Motor neuron (in vitro differentiated cells): ENCODE data around the gene SEH1L. TPM values are rescaled to one million over a fixed set of nuclear protein-coding genes. Genes with fewer than 3 reads are reported as not detected.
A peak's percentile ranks its signal among the peaks of the same experiment; 100 is the strongest.

Experiments used
- ATAC-seq, 8 experiments: fragments of 200-7000 bp; cut with Tn5 transposase; replicated peaks in 6 of 8; 2 replicates each; pipeline ENCODE4 v1.8.0; 2021; ENCODE audit warnings: mild to moderate bottlenecking in 8 of 8, moderate library complexity in 8 of 8
- H3K27ac ChIP-seq, 2 donors: fragments of 250-450 bp; sonication (Bioruptor Pico); 2 replicates each; pipeline ENCODE4 v1.9.0; 2021; ENCODE audit warnings: antibody characterized with exemption in 2 of 2, mild to moderate bottlenecking in 2 of 2, moderate library complexity in 1 of 2
- H3K4me1 ChIP-seq, 2 donors: fragments of 250-450 bp; sonication (Bioruptor Pico); replicated peaks in 1 of 2; 2 replicates each; pipeline ENCODE4 v1.6.1; 2021; ENCODE audit warnings: antibody characterized with exemption in 2 of 2, mild to moderate bottlenecking in 2 of 2, moderate library complexity in 1 of 2
- H3K4me3 ChIP-seq, 5 donors: fragments of 250-450 bp; sonication (Bioruptor Pico); 2 replicates each; pipeline ENCODE4 v1.9.0; 2021; ENCODE audit warnings: antibody characterized with exemption in 5 of 5, mild to moderate bottlenecking in 5 of 5, moderate library complexity in 4 of 5
- WGBS, 10 experiments: fragments of 450-650 bp; shearing (Covaris generic); methylation state at CpG; one replicate each; pipeline ENCODE4 v1.0.0; 2022; 5-methylcytosine and 5-hydroxymethylcytosine counted together
- in situ Hi-C, 9 experiments: fragments of 400-800 bp; cut with MboI; loops; one replicate each; pipeline ENCODE4 v1.15.0; 2021; ENCODE audit warnings: low sequenced_read_pairs in 9 of 9, low pct_unique_long_range_greater_than_20kb in 2 of 9; ENCODE audit not compliant: unreplicated experiment in 9 of 9
- total RNA-seq, 8 experiments: library from RNA; unstranded; fragments of 300-600 nt; gene quantifications; 2 replicates each; pipeline versions ENCODE4 v1.2.3 to v1.2.4, GENCODE V29; 2022

SEH1L gene
- total RNA-seq, 8 experiments from 2014 or later: 11.9 to 51.6 (median 22.5) TPM

DNA sequence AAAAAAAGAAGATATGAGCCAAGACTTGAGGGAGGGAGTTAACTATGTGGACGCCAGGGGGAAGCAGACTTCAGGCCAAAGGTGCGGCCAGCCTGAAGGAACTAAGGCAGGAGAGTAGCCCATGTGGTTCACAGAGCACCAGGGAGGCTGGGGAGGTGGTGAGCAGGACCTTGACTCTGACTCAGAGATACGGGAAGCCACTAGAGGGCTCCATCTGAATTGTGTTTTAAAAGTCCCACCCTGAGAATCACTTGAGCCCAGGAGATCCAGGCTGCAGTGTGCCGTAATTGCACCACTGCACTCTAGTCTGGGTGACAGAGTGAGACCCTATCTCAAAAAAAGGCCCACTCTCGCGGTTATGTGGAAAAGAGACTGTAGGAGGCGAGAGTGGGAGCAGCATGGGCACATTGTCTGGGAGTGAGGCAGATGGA, 55.7 kb downstream of the SEH1L start:
- 40 to 100% (median 80%) methylated on average over 1 to 6 of the region's 7 CpGs; no CpG with 5 or more reads in 1 of the 10 experiments for WGBS, 10 experiments
- Histone ChIP-seq H3K4me1 (no peaks in the 10 kb centered on the region), H3K27ac (no peak overlapping the region), H3K4me3 (no peak overlapping the region)
- peak in 4 of 8 experiments; percentile 28 to 100 (median 99) for ATAC-seq
- in situ Hi-C loops: no loop called here

DNA sequence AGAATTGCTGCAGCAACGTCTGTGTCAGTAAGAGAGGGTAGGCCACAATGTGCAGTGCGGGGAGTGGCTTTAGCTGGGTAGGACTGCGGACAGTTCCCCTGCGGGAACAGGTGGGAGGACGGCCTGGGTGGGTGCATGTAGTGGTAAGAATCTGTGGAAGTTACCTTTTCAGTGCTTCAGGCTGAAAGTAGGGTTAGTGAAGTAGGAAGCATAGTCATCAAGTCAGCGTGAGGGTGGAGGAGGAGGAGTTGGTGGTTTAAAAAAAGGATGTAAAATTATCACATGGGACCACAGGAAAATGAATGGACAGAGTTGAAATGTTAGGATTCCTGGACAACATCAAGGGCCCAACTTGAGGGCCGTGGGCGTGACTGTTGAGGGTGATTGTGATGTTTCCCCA, 56.6 kb downstream of the SEH1L start:
- Histone ChIP-seq H3K27ac (no peak overlapping the region), H3K4me1 (no peaks in the 10 kb centered on the region), H3K4me3 (no peak overlapping the region)
- 73 to 100% (median 94%) methylated on average over 1 to 7 of the region's 8 CpGs; no CpG with 5 or more reads in 1 of the 10 experiments for WGBS, 10 experiments
- in situ Hi-C loops: no loop called here
- no peak for ATAC-seq

DNA sequence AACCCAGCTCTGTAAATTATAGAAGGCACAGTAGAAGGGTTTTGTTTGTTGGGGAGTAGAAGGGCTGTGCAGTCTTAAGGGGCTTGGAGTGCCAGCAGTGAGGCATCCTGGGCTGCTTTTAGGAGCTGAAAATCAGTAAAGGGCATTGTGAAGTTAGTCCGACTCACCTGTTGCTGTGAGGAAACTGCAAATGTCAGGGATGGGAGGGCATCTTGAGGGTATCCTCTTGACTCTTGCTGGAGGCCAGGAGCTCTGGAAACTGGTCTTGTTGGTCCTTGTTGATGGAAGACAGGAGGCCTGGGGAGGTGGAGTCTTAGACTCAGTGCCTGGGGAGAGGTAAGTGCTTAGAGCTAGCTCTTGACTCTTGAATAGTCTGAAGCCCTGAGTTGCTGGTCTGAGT, 57.5 kb downstream of the SEH1L start:
- in situ Hi-C loops: no loop called here
- Histone ChIP-seq H3K4me1 (no peaks in the 10 kb centered on the region), H3K4me3 (no peak overlapping the region), H3K27ac (no peak overlapping the region)
- no peak for ATAC-seq
- 100% methylated on average over 1 of the region's 1 CpG; no CpG with 5 or more reads in 8 of the 10 experiments for WGBS, 10 experiments

DNA sequence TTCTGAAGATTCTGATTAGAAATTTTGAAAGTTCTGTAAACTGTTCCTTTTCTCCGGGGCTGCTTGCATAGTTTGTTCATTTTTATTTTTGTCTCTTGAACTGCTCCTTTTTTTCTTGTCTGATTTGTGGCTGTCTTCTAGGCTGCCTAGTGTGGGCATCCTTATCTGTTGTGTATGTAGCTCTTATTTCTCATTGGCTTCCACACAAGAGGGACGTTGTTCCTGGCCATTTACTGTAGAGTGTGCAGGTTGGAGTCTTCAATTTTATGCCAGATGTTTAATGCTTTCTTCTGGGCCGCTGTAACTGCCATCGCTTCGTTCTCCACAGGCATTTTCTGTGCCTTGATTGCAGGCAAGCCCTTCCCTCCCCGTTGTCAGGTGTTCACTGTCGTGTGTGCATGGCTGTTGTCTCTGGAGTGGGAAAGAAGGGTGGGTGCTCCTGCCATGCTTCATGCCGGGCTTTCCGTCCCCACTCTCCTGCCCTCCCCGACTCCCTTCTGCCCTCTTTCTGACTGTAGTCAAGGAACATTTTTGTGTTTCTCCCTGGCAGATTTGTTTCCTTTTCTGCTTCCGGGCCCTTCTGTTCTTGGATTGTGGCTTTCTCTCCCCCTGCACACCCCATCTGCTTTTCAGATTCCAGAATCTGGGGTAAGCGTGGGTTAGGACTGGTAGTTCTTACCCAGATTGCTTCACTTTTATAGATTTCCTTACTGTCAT, 58.9 kb downstream of the SEH1L start:
- no peak overlapping the region for H3K27ac ChIP-seq
- in situ Hi-C loops: no loop called here
- no peaks in the 10 kb centered on the region for H3K4me1 ChIP-seq
- H3K4me3 ChIP-seq: no peak overlapping the region
- 40 to 97% (median 87%) methylated on average over 3 to 10 of the region's 12 CpGs for WGBS, 10 experiments
- ATAC-seq: no peak

DNA sequence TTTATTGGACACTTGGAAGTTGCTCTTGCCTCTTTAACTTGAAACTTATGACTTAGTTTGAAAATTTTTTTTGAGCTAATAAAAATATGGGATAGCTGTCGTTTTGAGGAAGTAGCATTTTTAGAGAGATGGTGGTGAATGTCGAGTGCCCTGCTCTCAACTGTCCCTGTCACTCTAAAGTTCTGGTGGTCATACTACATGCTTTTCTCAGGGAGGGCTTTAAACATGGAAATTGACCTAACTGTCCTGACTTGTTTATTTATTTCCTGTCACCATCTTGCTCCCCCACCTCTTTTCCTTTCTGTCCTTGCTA, 59.4 kb downstream of the SEH1L start:
- in situ Hi-C loops: no loop called here
- no peak overlapping the region for H3K27ac ChIP-seq
- H3K4me1 ChIP-seq: no peaks in the 10 kb centered on the region
- no peak overlapping the region for H3K4me3 ChIP-seq
- ATAC-seq: no peak
- WGBS, 10 experiments: 0 to 90% (median 56%) methylated on average over 1 to 2 of the region's 2 CpGs; no CpG with 5 or more reads in 1 of the 10 experiments

DNA sequence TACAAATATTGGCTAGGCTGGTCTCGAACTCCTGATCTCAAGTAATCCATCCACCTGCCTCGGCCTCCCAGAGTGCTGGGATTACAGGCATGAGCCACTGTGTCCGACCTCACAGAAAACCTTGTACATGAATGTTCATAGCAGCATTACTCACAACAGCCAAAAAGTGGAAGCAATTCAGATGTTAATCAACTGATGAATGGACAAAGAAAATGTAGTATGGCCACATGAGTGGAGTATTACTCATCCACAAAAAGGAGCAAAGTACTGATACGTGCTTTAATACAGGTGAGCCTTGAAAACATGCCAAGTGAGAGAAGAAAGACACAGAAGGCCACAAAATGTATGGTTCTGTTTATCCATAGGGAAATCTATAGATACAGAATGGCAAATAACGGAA, 63.9 kb downstream of the SEH1L start:
- no peak overlapping the region for H3K4me3 ChIP-seq
- no peak overlapping the region for H3K27ac ChIP-seq
- no peaks in the 10 kb centered on the region for H3K4me1 ChIP-seq
- 67 to 100% (median 100%) methylated on average over 1 to 5 of the region's 5 CpGs for WGBS, 10 experiments
- in situ Hi-C loops: no loop called here
- ATAC-seq: no peak

DNA sequence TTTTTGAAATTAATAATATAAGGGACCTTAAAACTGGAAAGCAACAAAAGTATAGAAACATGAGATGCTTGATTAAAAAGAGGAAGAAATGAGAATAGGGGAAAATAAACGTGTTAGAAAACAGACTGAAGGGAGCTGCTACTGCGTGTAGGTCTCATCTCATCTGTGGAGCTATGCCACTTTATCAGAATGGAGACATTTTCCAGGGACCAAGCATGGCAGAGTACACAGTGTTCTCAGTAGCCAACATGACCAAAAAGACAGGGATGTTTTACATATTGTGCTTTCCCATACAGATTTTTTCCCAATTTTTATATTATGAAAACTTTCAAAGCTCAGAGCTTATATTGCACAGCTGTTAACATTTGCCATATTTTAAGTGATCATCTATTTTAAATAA, 66.4 kb downstream of the SEH1L start:
- no peak for ATAC-seq
- Histone ChIP-seq H3K4me1 (no peaks in the 10 kb centered on the region), H3K27ac (no peak overlapping the region), H3K4me3 (no peak overlapping the region)
- in situ Hi-C loops: no loop called here
- WGBS, 10 experiments: 50 to 100% (median 89%) methylated on average over 1 to 2 of the region's 2 CpGs; no CpG with 5 or more reads in 2 of the 10 experiments

DNA sequence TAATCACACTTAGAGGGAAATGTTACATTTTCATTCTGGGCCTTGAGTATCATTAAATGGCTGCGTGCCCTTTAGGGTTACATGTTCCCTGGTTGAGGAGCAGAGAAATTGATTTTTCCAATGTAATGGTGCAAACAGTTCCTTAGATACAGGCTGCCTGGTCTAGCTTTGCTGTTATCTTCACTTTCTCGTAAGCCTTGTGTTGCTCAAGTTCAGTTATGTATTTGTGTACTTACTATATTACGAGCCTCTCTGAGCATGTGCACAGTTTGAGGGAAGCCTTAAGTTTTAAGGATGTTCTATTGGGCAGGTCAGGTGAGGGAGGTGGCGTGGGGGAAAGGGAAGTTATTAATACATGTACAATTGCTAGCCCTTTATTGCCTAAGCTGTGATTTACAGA, 67.0 kb downstream of the SEH1L start:
- in situ Hi-C loops: no loop called here
- no peak for ATAC-seq
- H3K27ac ChIP-seq: no peak overlapping the region
- no peaks in the 10 kb centered on the region for H3K4me1 ChIP-seq
- no peak overlapping the region for H3K4me3 ChIP-seq
- 91 to 100% (median 100%) methylated on average over 1 to 4 of the region's 4 CpGs; no CpG with 5 or more reads in 2 of the 10 experiments for WGBS, 10 experiments

DNA sequence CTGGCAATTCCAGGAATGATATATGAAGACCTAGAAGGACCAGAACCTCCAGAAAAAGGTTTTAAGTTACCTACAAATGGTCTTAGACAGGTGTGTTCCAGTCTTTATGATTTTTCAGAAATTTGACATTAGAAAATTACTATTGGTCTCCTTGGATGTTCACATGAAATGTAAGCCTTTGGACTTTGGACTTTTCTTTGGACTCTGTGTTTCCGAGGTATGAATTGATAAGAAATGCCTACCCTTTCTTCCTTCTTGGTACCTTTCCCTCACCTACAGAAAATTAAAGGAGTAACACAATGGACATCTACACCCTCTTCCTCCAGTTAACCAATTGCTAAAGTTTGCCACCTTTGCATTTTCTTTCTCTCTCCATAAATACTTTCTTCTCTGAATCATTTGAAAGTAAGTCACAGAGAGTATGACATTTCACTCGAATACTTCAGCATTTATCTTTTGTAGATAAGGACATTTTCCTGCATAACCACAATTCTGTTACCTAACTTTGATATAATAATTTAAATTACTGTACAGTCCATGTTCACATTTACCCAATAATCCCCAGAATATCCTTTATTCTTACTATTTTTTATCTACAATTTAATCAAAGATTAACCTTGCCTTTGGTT, 69.5 kb downstream of the SEH1L start:
- no peaks in the 10 kb centered on the region for H3K4me1 ChIP-seq
- 80 to 100% (median 97%) methylated on average over 1 to 2 of the region's 2 CpGs for WGBS, 10 experiments
- no peak overlapping the region for H3K4me3 ChIP-seq
- ATAC-seq: no peak
- in situ Hi-C loops: no loop called here
- no peak overlapping the region for H3K27ac ChIP-seq

DNA sequence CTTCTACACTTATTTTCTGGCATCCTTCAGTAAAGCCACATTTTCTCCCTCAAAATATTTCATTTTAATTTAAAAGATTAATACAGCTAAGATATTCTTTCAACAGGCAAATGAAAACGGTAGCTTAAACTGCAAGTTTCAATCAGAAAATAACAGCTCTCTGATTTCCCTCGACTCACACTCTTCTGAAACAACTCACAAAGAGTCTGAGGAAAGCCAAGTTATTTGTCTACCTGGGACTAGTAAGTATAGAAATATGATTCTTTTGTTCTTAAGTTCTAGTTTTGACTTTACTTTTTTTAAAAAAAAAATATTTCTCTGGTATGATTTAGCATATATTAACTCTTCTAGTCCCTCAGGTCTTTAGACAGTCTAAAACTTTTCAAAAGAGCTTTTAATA, 70.6 kb downstream of the SEH1L start:
- in situ Hi-C loops: no loop called here
- 92 to 100% (median 100%) methylated on average over 1 to 2 of the region's 2 CpGs; no CpG with 5 or more reads in 3 of the 10 experiments for WGBS, 10 experiments
- no peaks in the 10 kb centered on the region for H3K4me1 ChIP-seq
- no peak for ATAC-seq
- no peak overlapping the region for H3K4me3 ChIP-seq
- no peak overlapping the region for H3K27ac ChIP-seq

DNA sequence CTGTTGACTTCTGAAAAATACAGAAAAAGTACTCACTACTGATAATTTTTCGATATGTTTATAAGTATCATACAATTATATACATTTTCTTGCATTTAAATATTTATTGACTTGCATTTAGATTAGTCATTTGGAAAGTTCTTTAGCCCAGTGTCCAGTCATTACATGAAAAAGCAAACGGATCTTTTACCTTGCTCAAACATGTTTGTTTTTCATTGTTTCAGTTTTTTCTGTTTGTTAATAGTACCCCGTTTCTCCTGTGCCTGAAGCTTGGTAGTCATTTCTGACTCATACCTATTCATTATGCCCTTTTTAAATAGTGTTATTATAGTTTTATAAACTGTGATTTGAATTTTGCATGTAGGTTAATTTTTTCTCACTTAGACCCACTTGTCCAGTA, 71.5 kb downstream of the SEH1L start:
- H3K4me1 ChIP-seq: no peaks in the 10 kb centered on the region
- H3K27ac ChIP-seq: no peak overlapping the region
- H3K4me3 ChIP-seq: no peak overlapping the region
- ATAC-seq: no peak
- in situ Hi-C loops: no loop called here
- WGBS, 10 experiments: 46 to 100% (median 77%) methylated on average over 1 to 3 of the region's 3 CpGs

DNA sequence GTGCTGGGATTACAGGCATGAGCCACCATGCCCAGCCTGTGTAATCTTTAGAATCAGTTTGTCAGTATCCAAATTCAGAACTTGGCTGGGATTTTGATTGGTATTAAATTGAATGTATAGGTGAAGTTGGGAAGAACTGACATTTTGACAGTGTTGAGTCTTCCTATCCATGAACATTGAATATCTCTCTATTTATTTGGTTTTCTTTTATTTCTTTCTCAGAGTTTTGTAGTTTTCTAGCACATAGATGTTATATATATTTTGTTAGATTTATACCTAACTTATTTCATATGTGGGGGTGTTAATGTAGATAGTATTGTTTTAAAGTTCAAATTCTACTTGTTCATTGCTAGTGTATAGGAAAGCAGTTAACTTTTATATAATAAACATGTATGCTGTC, 74.8 kb downstream of the SEH1L start:
- no peak for ATAC-seq

DNA sequence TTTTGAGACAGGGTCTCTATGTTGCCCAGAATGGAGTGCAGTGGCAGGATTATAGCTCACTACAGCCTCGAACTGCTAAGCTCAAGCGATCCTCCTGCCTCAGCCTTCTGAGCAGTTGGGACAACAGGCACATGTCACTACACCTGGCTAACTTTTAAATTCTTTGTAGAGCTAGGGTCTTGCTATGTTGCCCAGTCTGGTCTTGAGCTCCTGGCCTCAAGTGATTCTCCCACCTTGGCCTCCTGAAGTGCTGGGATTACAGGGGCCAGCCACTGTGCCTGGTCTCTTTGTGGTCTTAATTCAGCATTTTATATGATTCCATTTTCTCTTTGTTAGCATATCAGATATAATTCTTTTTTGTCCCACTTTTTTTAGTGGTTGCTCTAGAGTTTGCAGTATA, 77.4 kb downstream of the SEH1L start:
- H3K4me1 ChIP-seq: no peaks in the 10 kb centered on the region
- no peak overlapping the region for H3K27ac ChIP-seq
- no peak overlapping the region for H3K4me3 ChIP-seq
- in situ Hi-C loops: no loop called here
- ATAC-seq: no peak
- 100% methylated on average over 1 to 2 of the region's 2 CpGs; no CpG with 5 or more reads in 5 of the 10 experiments for WGBS, 10 experiments

More for the DNA sequence above, 74.8 kb downstream of the SEH1L start:
- Histone ChIP-seq H3K4me1 (no peaks in the 10 kb centered on the region), H3K4me3 (no peak overlapping the region), H3K27ac (no peak overlapping the region)
- in situ Hi-C loops: no loop called here
